ENCODE results near the gene HSF5. TPM values are rescaled to one million over a fixed set of nuclear protein-coding genes. Genes with fewer than 3 reads are reported as not detected.

HSF5 gene
- total and polyA plus RNA-seq, 7 donors = under 0.01 to 0.29 TPM; not detected in 5

DNA sequence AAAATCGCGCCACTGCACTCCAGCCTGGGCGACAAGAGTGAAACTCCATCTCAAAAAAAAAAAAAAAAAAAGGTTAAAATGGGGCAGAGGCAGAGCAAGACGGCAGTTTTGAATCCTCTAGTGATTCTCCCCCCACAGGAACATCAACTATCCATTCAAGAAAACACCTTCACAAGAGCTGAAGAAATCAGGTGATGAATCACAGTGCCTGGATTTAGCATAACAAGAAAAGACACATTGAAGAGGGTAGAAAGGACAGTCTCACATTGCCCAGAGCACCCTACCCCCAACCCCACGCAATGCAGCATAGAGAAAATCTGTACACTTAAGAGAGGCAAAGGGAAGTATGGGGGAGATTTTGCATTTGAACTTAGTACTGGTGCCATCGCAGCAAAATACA, 42.1 kb downstream of the HSF5 start:
- Histone ChIP-seq H3K9me3 (no peaks in the 10 kb centered on the region), H3K27ac (no peak overlapping the region), H3K4me3 (no peak overlapping the region), H3K27me3 (no peaks in the 10 kb centered on the region), H3K36me3 (no peaks in the 10 kb centered on the region), H3K4me1 (no peaks in the 10 kb centered on the region)
- intact Hi-C loops (cut with DNase I) = no loop called here
- TF ChIP-seq POLR2A (IDR thresholded peaks at IDR 0.05) (no peak), POLR2AphosphoS5 (IDR thresholded peaks at IDR 0.05) (no peak), EP300 (IDR thresholded peaks at IDR 0.05) (no peak)
- TF ChIP-seq, protein P1, sequence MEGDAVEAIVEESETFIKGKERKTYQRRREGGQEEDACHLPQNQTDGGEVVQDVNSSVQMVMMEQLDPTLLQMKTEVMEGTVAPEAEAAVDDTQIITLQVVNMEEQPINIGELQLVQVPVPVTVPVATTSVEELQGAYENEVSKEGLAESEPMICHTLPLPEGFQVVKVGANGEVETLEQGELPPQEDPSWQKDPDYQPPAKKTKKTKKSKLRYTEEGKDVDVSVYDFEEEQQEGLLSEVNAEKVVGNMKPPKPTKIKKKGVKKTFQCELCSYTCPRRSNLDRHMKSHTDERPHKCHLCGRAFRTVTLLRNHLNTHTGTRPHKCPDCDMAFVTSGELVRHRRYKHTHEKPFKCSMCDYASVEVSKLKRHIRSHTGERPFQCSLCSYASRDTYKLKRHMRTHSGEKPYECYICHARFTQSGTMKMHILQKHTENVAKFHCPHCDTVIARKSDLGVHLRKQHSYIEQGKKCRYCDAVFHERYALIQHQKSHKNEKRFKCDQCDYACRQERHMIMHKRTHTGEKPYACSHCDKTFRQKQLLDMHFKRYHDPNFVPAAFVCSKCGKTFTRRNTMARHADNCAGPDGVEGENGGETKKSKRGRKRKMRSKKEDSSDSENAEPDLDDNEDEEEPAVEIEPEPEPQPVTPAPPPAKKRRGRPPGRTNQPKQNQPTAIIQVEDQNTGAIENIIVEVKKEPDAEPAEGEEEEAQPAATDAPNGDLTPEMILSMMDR (IDR thresholded peaks at IDR 0.05) = no peak
- WGBS, 2 donors = 91% methylated on average over 6 of the region's 6 CpGs
- no peak for DNase-seq

DNA sequence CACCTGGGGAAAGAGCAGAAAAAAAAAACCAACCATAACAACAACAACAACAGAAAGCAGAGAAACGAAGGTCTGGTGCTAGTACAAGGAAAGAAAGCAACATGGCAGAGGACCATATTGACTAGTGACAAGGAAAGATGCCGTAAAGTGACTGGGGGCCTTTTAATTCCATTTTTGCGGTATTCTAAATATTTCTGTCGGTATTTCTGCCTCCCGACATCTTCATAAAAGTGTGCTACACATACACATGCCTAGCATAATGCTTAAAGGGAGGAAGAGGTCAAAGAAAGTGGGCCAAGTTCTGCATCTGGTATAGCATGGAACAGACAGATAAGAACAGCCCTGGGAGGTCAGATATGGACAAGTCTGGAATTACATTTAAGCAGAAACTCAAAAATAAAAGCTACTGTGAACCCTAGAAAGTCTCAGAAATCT, 51.4 kb downstream of the HSF5 start:
- no peak for DNase-seq
- 78 to 88% methylated on average over 5 of the region's 5 CpGs for WGBS, 2 donors

DNA sequence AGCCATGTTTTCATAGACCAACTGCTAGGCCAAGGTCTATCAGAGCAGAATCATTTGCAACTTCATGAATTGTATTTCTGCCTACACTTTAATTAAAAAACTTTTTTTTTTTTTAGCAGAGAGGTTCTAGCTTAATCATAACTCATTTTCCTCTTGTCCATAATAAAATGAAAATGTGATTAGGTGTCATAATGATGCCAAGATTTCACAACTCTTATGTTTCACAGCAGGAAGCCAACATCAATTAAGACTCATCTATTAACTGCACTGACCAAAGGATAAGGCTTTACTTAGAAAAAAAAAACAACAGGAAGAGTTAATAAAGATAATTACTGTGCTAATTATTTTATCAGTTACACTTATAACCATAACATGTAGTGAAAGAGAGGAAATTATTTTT, 52.0 kb downstream of the HSF5 start:
- no peak for DNase-seq
- Histone ChIP-seq H3K4me3 (no peak overlapping the region), H3K9me3 (no peaks in the 10 kb centered on the region), H3K4me1 (no peaks in the 10 kb centered on the region), H3K36me3 (no peaks in the 10 kb centered on the region), H3K27me3 (no peaks in the 10 kb centered on the region), H3K27ac (no peak overlapping the region)
- no peak for TF ChIP-seq POLR2AphosphoS5 (IDR thresholded peaks at IDR 0.05)
- TF ChIP-seq POLR2A (IDR thresholded peaks at IDR 0.05) = no peak
- TF ChIP-seq, protein P1 (IDR thresholded peaks at IDR 0.05) = no peak
- TF ChIP-seq EP300 (IDR thresholded peaks at IDR 0.05) = no peak
- intact Hi-C loops (cut with DNase I) = no loop called here

More for the DNA sequence above, 51.4 kb downstream of the HSF5 start:
- Histone ChIP-seq H3K9me3 (no peaks in the 10 kb centered on the region), H3K36me3 (no peaks in the 10 kb centered on the region), H3K27me3 (no peaks in the 10 kb centered on the region), H3K4me3 (no peak overlapping the region), H3K27ac (no peak overlapping the region), H3K4me1 (no peaks in the 10 kb centered on the region)
- no peak for TF ChIP-seq EP300 (IDR thresholded peaks at IDR 0.05)
- no peak for TF ChIP-seq POLR2A (IDR thresholded peaks at IDR 0.05)
- TF ChIP-seq, protein P1 (IDR thresholded peaks at IDR 0.05) = no peak
- no peak for TF ChIP-seq POLR2AphosphoS5 (IDR thresholded peaks at IDR 0.05)
- intact Hi-C loops (cut with DNase I) = no loop called here

DNA sequence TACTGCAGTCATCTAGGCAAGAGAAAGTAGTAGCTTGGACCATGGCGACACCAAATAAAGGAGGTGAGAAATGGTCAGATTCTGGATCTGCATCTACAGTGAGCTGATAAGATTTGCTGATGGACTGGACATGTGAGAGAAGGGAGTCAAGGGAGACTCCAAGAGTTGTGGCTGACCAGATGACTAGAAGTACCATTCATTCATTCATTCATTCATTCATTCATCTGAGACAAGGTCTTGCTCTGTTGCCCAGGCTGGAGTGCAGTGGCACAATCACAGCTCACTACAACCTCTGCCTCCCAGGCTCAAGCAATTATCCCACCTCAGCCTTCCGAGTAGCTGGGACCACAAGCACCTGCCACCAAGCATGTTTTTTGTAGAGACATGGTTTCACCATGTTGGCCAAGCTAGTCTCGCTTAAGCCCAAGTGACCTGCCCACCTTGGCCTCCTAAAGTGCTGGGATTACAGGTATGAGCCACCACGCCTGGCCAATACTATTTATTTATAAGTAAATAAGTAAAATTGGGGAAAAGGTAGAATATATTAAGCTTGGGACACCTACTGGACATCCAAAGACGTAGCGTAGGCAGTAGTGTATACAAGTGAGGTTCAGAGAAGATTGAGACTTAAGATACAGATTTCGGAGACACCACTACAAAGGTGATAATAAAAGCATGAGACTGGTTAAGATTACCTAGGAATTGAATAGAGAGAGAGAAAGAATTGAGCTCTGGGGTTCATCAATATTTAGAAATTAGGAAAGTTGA, 55.2 kb downstream of the HSF5 start:
- DNase-seq = no peak
- 84 to 91% methylated on average over 7 of the region's 7 CpGs for WGBS, 2 donors

More for the DNA sequence above, 55.2 kb downstream of the HSF5 start:
- H3K4me1 ChIP-seq = no peaks in the 10 kb centered on the region
- intact Hi-C loops (cut with DNase I) = no loop called here
- no peaks in the 10 kb centered on the region for H3K27me3 ChIP-seq
- H3K9me3 ChIP-seq = no peaks in the 10 kb centered on the region
- H3K4me3 ChIP-seq = no peak overlapping the region
- H3K36me3 ChIP-seq = no peaks in the 10 kb centered on the region
- H3K27ac ChIP-seq = no peak overlapping the region
- TF ChIP-seq POLR2A (IDR thresholded peaks at IDR 0.05) (no peak), POLR2AphosphoS5 (IDR thresholded peaks at IDR 0.05) (no peak), EP300 (IDR thresholded peaks at IDR 0.05) (no peak)
- TF ChIP-seq, protein P1 (IDR thresholded peaks at IDR 0.05) = no peak
